Measurements from ENCODE around the gene CEP170.
"Not testable (repeated sequence)": the region's sequence is repeated elsewhere in the genome, so short reads cannot be mapped to it uniquely, and the experiment has no call there.

The CEP170 gene

DNA sequence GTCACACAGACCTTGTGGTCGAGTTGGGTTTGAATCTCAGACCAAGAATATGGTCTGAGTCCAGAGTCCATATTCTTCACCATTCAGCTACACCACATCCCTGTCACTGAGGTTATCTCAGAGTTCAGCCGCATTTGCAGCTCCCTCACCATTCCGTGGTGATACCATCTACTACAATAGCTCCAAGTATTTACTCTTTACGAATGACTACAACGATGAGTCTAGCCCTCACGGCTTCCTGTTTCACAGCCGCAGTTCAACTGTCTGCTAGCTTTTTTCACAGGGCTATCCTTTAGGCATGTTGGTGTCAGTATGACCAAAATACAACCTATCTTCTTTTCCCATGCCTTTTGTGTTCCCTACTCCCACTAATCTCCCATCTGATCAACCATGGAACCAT is 104.2 kb downstream of the CEP170 start:
- DNase-seq = not testable (repeated sequence)

DNA sequence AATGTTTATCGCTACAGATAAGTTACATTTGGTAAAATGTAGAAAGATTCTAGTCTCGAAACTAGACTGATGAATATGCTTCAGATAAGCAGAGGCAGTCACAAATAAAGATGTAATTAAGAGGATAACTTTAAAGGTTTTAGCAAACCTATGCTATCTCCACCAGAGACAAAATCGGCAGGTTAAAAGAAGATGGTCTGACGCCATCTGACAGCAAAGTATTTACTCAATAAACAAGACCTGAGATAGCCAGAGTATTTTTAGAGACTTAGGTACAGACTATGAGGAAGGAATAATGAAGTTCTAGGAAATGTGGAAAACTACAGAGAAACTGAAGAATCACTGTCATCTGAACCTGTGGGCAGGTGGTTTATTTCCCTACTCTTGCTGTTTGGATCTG is 106.0 kb downstream of the CEP170 start:
- not testable (repeated sequence) for DNase-seq

DNA sequence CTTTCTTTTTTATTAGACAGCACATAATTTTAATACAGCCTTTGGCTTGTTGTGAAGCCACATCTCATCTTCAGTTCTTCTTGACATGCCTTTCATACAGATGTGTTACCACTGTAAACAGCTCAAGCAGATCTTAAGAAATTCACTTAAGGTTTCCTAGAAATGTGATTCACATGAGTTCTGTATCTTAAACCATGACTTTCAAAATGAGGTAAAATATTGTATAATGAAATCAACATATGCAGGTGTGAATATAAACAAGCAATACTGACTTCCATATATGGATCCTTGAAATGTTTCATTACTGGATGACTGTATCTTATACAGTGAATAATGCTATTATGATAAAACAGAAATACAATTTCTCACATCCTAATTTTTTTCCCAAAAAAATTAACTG is 107.7 kb downstream of the CEP170 start:
- DNase-seq = not testable (repeated sequence)

DNA sequence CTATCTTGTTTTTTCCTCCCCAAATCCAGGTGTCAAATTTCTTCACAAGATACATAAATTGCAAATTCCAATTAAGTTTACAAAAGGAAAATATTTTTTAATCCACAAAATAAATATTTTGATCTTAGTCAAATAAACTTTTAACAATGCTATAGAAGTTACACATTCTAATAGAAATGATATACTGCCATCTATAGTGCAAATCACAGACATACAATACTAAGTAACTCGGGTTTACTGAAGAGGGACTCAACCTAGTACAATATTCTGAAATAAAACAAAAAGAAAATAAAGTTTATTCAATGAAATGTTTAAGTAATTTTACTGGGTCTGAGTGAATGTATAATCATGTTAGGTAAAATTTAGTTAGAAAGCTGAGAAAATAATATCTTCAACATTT is 114.6 kb downstream of the CEP170 start:
- DNase-seq = not testable (repeated sequence)

GRCh38 chr1:243122876-243123409 is 132.1 kb downstream of the CEP170 start:
- peak; percentile 72 for DNase-seq

DNA sequence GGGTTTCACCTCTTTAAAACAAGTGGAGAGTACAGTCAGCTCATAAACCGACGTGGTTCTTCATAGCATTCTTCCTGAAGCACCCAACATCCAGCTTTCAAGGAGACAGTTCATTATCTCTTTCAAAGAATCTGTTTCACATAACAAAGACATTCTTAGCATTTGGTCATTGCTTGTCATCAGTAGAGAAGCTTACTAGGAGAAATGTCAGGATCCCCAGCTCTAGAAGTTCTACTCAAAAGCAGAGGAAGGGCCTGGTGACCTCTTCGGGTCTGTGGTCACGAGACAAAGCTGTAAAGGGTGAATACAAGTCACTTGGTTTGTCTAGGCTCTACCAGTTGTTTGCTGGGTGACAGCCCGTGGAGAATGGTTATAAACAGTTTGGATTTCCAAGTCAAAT is 133.1 kb downstream of the CEP170 start:
- not testable (repeated sequence) for DNase-seq

DNA sequence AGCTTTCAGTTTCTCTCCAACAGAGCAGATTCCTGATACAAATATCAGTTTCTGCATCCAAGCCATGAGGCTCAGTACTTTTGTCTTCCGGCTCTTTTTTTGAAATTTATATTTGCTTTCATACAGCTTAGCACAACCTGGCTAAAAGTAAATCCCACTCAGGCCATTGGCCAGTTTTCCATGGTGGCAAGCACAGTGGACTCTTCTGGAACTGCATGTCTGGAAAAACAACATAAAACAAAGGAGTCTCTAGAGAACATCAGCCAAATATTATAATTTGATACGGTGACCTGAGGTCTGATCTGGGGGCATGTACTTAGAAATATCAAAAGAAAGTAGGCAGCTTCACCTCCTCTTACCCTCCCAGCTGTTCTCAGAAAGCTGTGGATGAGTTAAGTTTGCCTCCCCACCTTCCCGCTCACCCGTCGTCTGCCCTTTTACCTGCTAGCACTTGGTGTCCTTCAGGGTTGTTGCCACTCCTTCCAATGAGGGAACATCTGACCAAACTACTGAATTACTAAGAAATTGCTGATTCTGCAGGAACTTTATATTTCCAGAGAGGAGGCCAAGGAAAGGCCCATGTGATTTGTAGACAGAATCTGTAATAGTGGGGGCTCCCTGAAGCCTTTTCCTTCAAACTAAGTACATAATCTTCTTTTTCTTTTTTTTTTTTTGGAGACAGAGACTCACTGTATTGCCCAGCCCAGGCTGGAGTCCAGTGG is 136.3 kb downstream of the CEP170 start:
- DNase-seq = not testable (repeated sequence)

GRCh38 chr1:243116187-243116586 is 138.9 kb downstream of the CEP170 start:
- DNase-seq = not testable (repeated sequence)

- not testable (repeated sequence) for DNase-seq
Measured at GRCh38 chr1:243114769-243115168, 140.3 kb downstream of the CEP170 start.

- DNase-seq = peak; percentile 89
Measured at GRCh38 chr1:243114059-243114713, 140.9 kb downstream of the CEP170 start.

DNA sequence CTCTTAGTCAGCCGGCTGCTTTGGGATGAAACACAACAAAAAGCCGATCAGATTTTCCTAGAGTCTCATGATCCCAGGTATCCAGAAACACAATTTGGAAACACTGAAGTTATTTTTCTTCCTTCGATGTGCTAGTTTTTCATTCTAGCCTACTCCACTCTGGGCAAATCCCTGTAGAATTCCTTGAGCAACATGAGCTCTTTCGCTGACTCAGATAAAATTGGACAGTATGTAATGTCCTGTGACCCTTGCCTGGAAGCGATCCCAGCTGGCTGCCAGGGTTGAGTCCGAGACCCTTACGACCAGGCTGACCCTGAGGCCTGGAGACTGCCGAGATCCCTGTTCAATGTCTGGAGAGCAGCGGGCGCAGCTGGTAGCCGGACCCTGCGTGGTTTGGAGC is 147.9 kb downstream of the CEP170 start:
- not testable (repeated sequence) for DNase-seq

DNA sequence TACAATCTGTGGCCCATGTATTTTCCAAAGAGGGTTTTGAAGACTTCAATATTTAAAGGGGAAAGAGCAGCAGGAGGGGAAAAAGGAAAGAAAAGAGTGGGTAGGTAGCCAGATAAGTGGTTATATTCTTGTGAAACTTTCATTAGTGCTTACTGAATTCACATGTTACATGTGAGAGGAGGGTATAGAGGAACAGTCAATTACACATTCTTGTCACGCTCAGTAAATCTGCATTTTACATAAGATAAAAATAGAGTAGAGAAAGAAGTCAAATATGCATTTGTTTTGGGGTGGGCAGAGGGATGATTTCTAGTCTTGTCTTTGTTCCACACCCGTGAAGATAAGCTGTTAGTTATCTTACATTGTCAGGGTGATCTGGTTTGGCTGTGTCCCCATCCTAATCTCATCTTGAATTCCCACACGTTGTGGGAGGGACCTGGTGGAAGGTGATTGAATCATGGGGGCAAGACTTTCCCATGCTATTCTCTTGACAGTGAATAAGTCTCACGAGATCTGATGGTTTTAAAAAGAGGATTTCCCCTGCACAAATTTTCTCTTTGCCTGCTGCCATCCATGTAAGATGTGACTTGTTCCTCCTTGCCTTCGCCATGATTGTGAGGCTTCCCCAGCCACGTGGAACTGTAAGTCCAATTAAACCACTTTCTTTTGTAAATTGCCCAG is 149.3 kb downstream of the CEP170 start:
- DNase-seq = not testable (repeated sequence)

DNA sequence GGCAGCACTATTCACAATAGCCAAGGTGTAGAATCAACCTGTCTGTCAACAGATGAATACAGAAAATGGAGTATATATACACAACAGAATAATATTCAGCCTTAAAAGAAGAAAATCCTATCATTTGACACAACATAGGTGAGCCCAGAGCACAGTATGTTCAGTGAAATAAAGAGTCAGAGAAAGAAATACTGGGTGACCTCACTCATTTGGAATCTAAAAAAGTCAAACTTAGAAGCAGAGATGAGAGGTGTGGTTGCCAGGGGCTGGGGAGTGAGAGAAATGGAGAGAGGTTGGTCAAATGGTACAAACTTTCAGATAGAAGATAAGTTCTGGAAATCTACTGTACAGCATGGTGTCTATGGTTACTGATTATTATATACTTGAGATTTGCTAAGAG is 150.0 kb downstream of the CEP170 start:
- DNase-seq = not testable (repeated sequence)

GRCh38 chr1:243104452-243104851 is 150.6 kb downstream of the CEP170 start:
- not testable (repeated sequence) for DNase-seq

GRCh38 chr1:243101551-243102050 is 153.5 kb downstream of the CEP170 start:
- DNase-seq = not testable (repeated sequence)

GRCh38 chr1:243087368-243087767 is 167.7 kb downstream of the CEP170 start:
- not testable (repeated sequence) for DNase-seq
